IPS-NIHi11 (cell line): ENCODE data around the gene SLC16A3.
A peak's percentile ranks its signal among the peaks of the same experiment; 100 is the strongest.

Source experiments
- DNase-seq: peaks from one replicate; pipeline ENCODE4 v3.0.0; 2012; ENCODE audit warnings: mixed read lengths, low spot score

SLC16A3 gene

DNA sequence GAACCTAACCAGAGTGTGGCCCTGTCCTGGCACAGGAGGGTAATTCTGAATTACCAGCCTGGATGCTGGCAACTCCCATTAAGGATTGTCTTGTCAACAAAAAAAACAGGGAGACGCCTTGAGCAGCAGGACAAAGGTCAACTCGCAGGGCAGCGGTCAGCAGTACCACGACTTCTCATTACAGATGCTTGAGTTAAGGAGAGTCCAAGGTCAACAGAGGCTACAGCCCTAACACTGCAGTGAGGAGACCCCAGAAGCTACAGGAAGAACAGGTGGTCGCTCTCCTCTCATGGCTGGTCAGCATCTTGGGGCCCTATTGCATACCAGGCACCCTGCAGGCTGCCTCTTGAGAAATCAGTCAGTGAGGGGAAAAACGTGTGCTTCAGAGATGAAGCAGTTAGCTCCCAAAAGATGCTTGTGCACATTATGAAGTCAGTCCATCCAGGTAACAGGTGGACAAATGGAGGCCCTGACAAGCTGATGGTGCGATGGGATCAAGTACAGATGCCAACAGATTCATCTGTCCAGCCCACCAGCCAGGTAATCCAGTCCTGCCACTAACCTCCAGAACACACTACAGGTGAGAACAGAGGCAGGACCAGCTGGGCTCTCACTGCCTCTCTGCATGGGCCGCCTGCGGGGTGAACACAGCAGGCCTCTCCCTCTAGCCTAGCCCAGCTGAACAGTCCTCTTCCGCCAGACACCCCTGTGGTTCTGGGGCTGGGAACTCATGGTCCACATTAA lies 40.5 kb downstream of the SLC16A3 start:
- DNase-seq, result no peak

- no peak for DNase-seq
Measured at GRCh38 chr17:82269882-82270500, 41.1 kb downstream of the SLC16A3 start.

- no peak for DNase-seq
Measured at GRCh38 chr17:82270651-82271050, 41.8 kb downstream of the SLC16A3 start.

DNA sequence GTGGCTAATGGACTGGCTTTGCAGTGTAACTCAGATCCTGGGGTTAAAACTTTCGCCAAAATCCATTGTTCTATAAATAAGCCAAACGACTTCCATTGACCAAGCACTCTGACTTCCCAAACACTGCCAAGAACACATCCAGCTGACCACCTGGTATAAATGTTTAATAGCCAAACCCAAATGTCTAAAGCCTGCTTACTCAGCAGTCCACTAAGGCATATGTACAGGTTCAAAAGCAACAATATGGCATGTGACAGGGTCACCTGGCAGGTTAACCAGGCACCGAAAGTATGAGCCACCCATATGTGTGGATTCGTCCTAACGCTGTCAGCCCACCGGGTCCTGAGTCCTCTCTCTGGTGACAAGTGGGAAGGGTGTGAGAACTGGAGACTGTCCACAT lies 42.6 kb downstream of the SLC16A3 start:
- no peak for DNase-seq

- DNase-seq, result peak; percentile 84
Measured at GRCh38 chr17:82272495-82273326, 43.9 kb downstream of the SLC16A3 start.

- DNase-seq, result peak; percentile 99
Measured at GRCh38 chr17:82273327-82274133, 44.7 kb downstream of the SLC16A3 start, which contains the start of gene CSNK1D. Gene CSNK1D, minus strand, starts transcription at chr17:82273700. Its CDS starts 319 bp downstream, at chr17:82273381.

- no peak for DNase-seq
Measured at GRCh38 chr17:82274134-82275020, 45.5 kb downstream of the SLC16A3 start.

- DNase-seq, result no peak
Measured at GRCh38 chr17:82275326-82275725, 46.5 kb downstream of the SLC16A3 start.

DNA sequence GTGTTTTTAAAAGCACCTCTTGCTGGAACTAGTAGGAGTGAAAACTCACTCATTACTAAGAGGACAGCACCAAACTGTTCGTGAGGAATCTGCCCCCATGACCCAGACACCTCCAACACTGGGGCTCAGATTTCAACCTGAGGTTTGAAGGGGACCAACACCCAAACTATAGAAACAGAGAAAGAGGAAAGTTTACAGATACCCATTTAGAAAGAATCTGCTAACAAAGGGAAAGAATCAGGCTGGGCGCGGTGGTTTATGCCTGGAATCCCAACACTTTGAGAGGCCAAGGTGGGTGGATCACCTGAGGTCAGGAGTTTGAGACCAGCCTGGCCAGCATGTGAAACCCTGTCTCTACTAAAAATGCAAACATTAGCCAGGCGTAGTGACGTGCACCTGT lies 48.1 kb downstream of the SLC16A3 start:
- DNase-seq, result no peak

DNA sequence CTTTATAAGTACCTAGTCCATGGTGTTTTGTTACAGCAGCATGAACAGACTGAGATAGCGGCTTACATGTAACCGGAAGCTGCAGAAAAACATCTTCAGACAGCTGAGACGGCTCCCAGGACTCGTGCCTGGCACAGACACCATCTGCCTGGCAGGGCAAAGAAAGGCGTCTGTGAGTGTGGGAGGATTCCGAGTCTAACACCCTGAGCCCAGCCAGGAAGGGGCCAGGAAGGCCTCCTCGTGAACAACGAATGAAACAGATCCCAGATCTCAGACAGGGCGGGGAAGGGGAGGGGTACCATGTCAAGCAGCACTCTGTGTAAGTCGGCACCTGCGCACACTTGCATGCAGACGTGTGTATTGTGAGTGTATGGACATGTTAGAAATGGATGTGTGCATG lies 49.0 kb downstream of the SLC16A3 start:
- no peak for DNase-seq

DNA sequence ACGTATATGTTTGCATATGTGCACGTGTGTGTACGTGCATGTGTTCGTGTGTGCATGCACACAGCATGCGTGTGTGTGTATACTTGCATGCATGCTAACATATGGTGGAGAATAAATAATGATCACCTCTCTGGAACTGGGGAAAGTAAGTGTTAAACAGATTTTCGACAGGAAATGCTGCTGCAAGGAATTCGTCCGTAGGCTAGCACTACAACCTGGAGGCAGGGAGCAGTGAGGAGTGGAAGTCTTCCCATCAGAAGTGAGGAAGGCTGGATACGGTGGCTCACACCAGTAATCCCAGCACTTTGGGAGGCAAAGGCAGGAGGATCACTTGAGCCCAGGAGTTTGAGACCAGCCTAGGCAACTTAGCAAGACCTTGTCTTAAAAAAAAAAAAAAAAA lies 49.5 kb downstream of the SLC16A3 start:
- DNase-seq, result no peak

- DNase-seq, result no peak
Measured at GRCh38 chr17:82278786-82279391, 50.0 kb downstream of the SLC16A3 start.

DNA sequence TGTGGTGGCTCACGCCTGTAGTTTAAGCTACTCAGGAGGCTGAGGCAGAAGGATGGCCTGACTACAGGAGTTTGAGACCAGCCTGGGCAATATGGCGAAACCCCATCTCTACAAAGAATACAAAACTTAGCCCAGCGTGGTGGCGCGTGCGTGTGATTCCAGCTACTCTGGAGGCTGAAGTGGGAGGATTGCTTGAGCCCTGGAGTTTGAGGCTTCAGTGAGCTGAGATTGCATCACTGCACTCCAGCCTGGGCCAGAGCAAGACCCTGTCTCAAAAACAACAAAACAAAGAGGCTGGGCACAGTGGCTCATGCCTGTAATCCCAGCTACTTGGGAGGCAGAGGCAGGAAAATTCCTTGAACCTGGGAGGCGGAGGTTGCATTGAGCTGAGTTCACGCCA lies 51.7 kb downstream of the SLC16A3 start:
- DNase-seq, result no peak

DNA sequence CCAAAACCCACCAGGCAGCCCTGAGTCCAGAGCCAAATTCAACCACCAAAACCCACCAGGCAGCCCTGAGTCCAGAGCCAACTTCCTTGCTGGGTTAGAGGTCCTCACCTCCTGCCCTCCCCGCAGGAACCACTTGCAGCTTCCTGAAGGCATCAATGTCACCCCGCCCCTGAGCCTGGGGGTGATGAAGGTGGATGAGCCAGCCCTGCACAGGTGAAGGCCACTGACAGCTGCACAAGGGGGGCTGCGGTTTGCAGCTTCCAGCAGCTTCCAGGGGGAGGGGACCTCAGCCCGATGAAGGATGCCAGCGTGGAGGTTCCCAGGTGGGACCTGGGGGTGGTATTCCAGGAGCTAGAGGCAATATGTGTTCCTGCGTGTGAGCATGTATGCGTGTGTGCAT lies 52.2 kb downstream of the SLC16A3 start:
- no peak for DNase-seq

GRCh38 chr17:82281502-82282238 lies 52.8 kb downstream of the SLC16A3 start:
- no peak for DNase-seq

DNA sequence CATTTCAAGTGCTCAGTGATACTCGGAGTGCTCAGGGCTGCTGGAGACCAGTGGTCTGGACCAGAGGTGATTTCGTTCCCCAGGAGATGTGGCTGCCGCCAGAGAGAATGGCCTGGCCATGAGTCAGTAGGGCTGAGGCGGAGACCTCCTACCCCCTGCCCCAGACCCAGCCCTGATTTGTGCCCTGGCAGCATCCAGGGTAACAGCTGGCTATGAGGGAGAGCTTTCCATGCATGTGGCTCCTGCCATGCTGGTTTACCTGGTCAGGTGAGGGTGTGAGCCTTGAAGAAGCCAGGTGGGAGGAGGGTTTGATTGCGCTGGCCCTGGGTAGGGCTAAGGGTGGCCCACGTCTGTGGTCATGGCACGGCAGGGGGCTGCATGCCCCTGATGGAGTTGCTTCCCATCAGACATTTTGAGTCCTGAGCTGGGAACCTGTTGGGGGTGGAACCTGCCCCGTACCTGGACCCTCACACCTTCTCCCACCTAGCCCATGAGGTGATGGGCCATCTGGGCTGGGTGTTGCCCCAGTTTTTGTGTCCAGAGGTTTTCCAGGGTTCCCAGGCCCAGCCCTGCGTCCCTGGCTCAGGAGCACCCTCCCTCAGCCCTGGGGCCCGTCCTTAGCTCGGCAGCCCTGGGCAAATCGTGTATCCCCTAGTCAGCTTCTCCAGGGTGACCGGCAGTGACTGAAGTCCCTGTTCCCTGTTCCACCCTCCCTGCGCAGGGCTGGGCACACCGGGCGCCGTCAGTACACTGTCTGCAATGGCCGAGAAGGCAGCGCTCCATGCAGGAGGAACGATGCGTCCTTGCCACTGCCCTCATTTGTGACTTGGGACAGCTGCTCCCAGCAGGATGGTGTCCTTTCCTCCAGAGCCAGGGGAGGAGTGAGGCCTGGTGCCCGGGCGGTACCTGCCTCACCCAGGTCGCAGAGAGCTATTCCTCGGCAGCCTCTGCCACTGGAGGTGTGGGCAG lies 53.7 kb downstream of the SLC16A3 start:
- DNase-seq, result no peak

GRCh38 chr17:82283208-82283749 lies 54.4 kb downstream of the SLC16A3 start:
- DNase-seq, result no peak

DNA sequence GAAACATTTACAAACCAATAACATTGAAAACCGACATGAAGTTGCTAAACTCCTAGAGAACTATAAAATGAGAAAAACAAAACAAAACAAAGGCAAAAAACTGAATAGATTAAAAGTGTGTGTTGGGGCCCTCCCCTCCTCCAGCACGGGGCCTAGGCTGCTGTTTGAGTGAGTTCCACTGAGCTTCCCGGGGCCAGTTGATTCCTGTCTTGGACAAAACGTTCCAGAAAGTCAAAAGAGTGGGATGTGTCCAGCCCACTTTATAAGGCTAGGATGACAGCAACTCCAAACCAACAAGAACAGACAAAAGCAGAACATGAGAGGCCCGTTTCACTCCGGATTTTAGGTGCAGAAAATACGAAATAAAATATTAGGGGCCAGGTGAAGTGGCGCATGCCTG lies 56.3 kb downstream of the SLC16A3 start:
- no peak for DNase-seq
